ENCODE results near the gene PMIS2.

DNA sequence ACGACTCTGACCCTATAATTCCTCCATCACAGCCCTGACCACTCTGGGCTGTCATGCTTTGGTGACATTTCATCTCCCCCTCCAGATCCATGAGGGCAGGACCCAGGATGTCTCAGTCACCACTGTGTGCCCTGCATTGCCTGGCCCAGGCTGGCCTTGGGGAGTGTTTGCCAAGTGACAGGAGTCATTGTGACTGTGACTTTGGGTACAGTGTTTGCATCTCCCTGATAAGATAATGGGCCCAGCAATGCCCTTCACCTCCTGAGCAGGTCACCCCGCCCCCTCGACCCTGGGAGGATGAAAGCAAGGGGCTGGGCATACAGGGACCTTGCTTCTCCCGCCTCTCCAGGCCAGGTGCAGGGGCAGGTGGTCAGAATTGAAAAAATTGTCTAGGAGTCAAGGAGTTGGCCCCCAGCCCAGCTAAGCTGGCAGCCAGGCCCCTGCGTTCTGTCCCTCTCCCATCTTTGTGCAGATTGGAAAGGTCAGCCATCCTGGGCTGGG is 16.6 kb upstream of the PMIS2 start:
- TF ChIP-seq, protein P1, sequence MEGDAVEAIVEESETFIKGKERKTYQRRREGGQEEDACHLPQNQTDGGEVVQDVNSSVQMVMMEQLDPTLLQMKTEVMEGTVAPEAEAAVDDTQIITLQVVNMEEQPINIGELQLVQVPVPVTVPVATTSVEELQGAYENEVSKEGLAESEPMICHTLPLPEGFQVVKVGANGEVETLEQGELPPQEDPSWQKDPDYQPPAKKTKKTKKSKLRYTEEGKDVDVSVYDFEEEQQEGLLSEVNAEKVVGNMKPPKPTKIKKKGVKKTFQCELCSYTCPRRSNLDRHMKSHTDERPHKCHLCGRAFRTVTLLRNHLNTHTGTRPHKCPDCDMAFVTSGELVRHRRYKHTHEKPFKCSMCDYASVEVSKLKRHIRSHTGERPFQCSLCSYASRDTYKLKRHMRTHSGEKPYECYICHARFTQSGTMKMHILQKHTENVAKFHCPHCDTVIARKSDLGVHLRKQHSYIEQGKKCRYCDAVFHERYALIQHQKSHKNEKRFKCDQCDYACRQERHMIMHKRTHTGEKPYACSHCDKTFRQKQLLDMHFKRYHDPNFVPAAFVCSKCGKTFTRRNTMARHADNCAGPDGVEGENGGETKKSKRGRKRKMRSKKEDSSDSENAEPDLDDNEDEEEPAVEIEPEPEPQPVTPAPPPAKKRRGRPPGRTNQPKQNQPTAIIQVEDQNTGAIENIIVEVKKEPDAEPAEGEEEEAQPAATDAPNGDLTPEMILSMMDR (IDR thresholded peaks at IDR 0.05), result no peak
- TF ChIP-seq POLR2A (IDR thresholded peaks at IDR 0.05), result no peak
